HepG2 (cell line): Measurements from ENCODE around the gene FOXJ2.

Experiments
- PRMT3 ChIP-seq: sonication (generic); formaldehyde crosslinking; IDR thresholded peaks from 2 replicates; pipeline ENCODE4 v1.8.1; 2022; ENCODE audit warnings: low read depth, mild to moderate bottlenecking, moderate library complexity, missing genetic modification reagents, borderline replicate concordance
- TBP ChIP-seq: sonication (generic); formaldehyde crosslinking; IDR thresholded peaks from 2 replicates; pipeline ENCODE4 v1.5.0; 2020; ENCODE audit warnings: missing genetic modification reagents
- ZNF552 ChIP-seq: sonication (generic); formaldehyde crosslinking; IDR thresholded peaks from 2 replicates; pipeline ENCODE4 v1.9.0; 2022; ENCODE audit warnings: missing genetic modification reagents, mild to moderate bottlenecking, borderline replicate concordance
- TF ChIP-seq, protein P1 (sequence below): sonication (generic); formaldehyde crosslinking; IDR thresholded peaks from 2 replicates; pipeline ENCODE4 v1.5.0; 2020; ENCODE audit warnings: mild to moderate bottlenecking, missing genetic modification reagents, moderate library complexity

DNA sequence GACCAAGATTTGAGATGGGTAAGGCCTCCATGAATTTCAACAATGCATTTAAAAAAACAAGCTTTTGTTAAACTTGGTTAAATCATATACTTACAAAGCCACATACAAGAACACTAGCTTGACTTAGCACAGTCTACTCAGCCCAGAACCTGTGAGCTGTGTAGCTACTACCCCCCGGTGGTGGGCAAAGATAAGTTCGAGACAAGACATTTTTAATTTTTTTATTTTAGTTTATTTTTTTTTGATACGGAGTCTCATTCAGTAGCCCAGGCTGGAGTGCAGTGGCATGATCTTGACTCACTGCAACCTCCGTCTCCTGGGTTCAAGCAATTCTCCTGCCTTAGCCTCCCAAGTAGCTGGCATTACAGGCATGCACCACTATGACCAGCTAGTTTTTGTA lies 45.9 kb downstream of the FOXJ2 start:
- TF ChIP-seq ZNF552 (CRISPR knock-in tag) = no peak
- TF ChIP-seq, protein P1, sequence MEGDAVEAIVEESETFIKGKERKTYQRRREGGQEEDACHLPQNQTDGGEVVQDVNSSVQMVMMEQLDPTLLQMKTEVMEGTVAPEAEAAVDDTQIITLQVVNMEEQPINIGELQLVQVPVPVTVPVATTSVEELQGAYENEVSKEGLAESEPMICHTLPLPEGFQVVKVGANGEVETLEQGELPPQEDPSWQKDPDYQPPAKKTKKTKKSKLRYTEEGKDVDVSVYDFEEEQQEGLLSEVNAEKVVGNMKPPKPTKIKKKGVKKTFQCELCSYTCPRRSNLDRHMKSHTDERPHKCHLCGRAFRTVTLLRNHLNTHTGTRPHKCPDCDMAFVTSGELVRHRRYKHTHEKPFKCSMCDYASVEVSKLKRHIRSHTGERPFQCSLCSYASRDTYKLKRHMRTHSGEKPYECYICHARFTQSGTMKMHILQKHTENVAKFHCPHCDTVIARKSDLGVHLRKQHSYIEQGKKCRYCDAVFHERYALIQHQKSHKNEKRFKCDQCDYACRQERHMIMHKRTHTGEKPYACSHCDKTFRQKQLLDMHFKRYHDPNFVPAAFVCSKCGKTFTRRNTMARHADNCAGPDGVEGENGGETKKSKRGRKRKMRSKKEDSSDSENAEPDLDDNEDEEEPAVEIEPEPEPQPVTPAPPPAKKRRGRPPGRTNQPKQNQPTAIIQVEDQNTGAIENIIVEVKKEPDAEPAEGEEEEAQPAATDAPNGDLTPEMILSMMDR (CRISPR knock-in tag) = no peak
- no peak for TF ChIP-seq PRMT3 (CRISPR knock-in tag)
- no peak for TF ChIP-seq TBP (CRISPR knock-in tag)
